Panc1 (cell line): ENCODE data around the gene CDH13. TPM values are rescaled to one million over a fixed set of nuclear protein-coding genes. Genes with fewer than 3 reads are reported as not detected.

Experiments used
- ATAC-seq: fragments of 200-7000 bp; cut with Tn5 transposase; 2 replicates; pipeline ENCODE4 v1.9.1; 2020; ENCODE audit warnings: mild to moderate bottlenecking, moderate library complexity
- BruUV-seq: library from RNA; stranded (reverse); fragments of 400-500 nt; replicated peaks from 2 replicates; lab custom pipeline; 2021; lab: Mats Ljungman, UMichigan
- CTCF ChIA-PET: fragments of 300-600 bp; sonication (Branson Sonifier 250); formaldehyde crosslinking; loops from one replicate; lab custom pipeline; 2022; ENCODE audit warnings: antibody characterized with exemption; lab: Charles Lee
- POLR2A ChIA-PET: fragments of 300-600 bp; sonication (Branson Sonifier 250); formaldehyde crosslinking; loops from one replicate; lab custom pipeline; 2022; ENCODE audit warnings: antibody characterized with exemption; lab: Charles Lee
- DNase-seq: peaks from one replicate; pipeline ENCODE4 v3.0.0-alpha.2; 2010; ENCODE audit warnings: low read depth, low spot score
- H3K27ac ChIP-seq: 2 replicates; pipeline ENCODE4 v1.5.1; 2011; ENCODE audit warnings: mild to moderate bottlenecking, low read length, inconsistent platforms
- H3K27me3 ChIP-seq: fragments of 200-500 bp; sonication (Bioruptor generic); 2 replicates; pipeline ENCODE4 v1.6.0; 2014; ENCODE audit warnings: low read length, inconsistent platforms; ENCODE audit not compliant: control insufficient read depth, insufficient read depth
- H3K36me3 ChIP-seq: fragments of 200-500 bp; sonication (Bioruptor generic); 2 replicates; pipeline ENCODE4 v1.5.1; 2014; ENCODE audit warnings: inconsistent platforms, mild to moderate bottlenecking, low read length, moderate library complexity; ENCODE audit not compliant: control insufficient read depth, insufficient read depth
- H3K4me1 ChIP-seq: 2 replicates; pipeline ENCODE4 v1.5.1; 2011; ENCODE audit warnings: inconsistent platforms, mild to moderate bottlenecking, low read length, moderate library complexity; ENCODE audit not compliant: control insufficient read depth, insufficient read depth
- H3K4me3 ChIP-seq, 2 experiments: 2 replicates each; pipeline ENCODE4 v1.5.1; 2011 to 2012; ENCODE audit warnings: low read depth in 2 of 2, low read length in 2 of 2, mild to moderate bottlenecking in 2 of 2, inconsistent platforms in 1 of 2, moderate library complexity in 1 of 2
- H3K9me3 ChIP-seq: fragments of 200-500 bp; sonication (Bioruptor generic); 2 replicates; pipeline ENCODE4 v1.5.1; 2014; ENCODE audit warnings: low read depth, mild to moderate bottlenecking, inconsistent platforms, low read length, moderate library complexity; ENCODE audit not compliant: control insufficient read depth, insufficient read depth
- POLR2AphosphoS5 ChIP-seq: IDR thresholded peaks from 2 replicates; pipeline ENCODE4 v1.6.1; 2012; ENCODE audit warnings: mild to moderate bottlenecking, low read depth, low read length, moderate library complexity
- SIN3A ChIP-seq: IDR thresholded peaks from 2 replicates; pipeline ENCODE4 v1.6.1; 2012; ENCODE audit warnings: low read depth, mild to moderate bottlenecking, low read length, moderate library complexity, borderline replicate concordance; ENCODE audit not compliant: insufficient read depth
- TCF7L2 ChIP-seq: IDR thresholded peaks from 2 replicates; pipeline ENCODE4 v1.6.1; 2011; ENCODE audit warnings: mild to moderate bottlenecking, low read depth, low read length, inconsistent platforms
- in situ Hi-C: cut with HindIII; loops from 2 replicates; pipeline ENCODE4 v1.10.0; 2016; ENCODE audit warnings: low sequenced_read_pairs, low pct_unique_long_range_greater_than_20kb
- intact Hi-C: fragments of 100-400 bp; cut with micrococcal nuclease; formaldehyde crosslinking; loops from one replicate; pipeline ENCODE4 v1.10.0; 2022; ENCODE audit not compliant: unreplicated experiment
- total RNA-seq: library from RNA; stranded (reverse); gene quantifications from one replicate; pipeline ENCODE4 v1.2.1, GENCODE V29; 2021; ENCODE audit not compliant: unreplicated experiment
- TF ChIP-seq, protein P1 (sequence below): fragments of 450-650 bp; IDR thresholded peaks from 2 replicates; pipeline ENCODE4 v1.5.1; 2017; ENCODE audit warnings: mild to moderate bottlenecking
- TF ChIP-seq, protein P2 (sequence below), 2 experiments: IDR thresholded peaks; 2 replicates each; pipeline ENCODE4 v1.6.1; 2011 to 2012; ENCODE audit warnings: low read depth in 2 of 2, control low read depth in 1 of 2, low read length in 1 of 2, mild to moderate bottlenecking in 1 of 2, moderate library complexity in 1 of 2; ENCODE audit not compliant: insufficient read depth in 1 of 2

The CDH13 gene
- total RNA-seq, 1 experiment from 2014 or later: not detected

DNA sequence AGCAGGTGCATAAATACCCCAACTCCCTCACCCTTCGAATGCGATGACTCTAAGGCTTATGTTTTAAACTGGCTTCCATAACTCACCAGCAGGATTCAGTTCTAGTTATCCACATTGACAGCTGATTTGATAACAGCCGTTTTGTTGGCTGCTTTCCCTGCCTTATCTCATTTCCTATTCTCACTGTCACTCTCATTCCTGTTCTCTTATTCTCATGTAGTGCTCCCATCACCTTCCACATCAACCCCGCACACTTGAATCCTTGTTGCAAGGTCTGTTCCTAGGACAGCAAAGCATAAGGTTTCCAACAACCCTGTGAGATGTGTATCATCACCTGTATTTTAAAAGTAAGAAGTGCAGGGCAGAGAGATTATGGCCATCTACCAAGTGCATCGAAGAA lies 344.4 kb downstream of the CDH13 start:
- in situ Hi-C loops (no loop called here), intact Hi-C loops (no loop called here)
- Histone ChIP-seq H3K9me3 (no peaks in the 10 kb centered on the region), H3K27ac (no peak overlapping the region), H3K36me3 (no peaks in the 10 kb centered on the region), H3K4me3 (no peak overlapping the region), H3K4me1 (no peaks in the 10 kb centered on the region), H3K27me3 (no peaks in the 10 kb centered on the region)
- BruUV-seq: no TSS peak
- ATAC-seq: no peak
- CTCF ChIA-PET: no interaction called here
- DNase-seq: no peak
- TF ChIP-seq SIN3A: no peak
- TF ChIP-seq, protein P1, sequence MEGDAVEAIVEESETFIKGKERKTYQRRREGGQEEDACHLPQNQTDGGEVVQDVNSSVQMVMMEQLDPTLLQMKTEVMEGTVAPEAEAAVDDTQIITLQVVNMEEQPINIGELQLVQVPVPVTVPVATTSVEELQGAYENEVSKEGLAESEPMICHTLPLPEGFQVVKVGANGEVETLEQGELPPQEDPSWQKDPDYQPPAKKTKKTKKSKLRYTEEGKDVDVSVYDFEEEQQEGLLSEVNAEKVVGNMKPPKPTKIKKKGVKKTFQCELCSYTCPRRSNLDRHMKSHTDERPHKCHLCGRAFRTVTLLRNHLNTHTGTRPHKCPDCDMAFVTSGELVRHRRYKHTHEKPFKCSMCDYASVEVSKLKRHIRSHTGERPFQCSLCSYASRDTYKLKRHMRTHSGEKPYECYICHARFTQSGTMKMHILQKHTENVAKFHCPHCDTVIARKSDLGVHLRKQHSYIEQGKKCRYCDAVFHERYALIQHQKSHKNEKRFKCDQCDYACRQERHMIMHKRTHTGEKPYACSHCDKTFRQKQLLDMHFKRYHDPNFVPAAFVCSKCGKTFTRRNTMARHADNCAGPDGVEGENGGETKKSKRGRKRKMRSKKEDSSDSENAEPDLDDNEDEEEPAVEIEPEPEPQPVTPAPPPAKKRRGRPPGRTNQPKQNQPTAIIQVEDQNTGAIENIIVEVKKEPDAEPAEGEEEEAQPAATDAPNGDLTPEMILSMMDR: no peak
- POLR2A ChIA-PET: no interaction called here

DNA sequence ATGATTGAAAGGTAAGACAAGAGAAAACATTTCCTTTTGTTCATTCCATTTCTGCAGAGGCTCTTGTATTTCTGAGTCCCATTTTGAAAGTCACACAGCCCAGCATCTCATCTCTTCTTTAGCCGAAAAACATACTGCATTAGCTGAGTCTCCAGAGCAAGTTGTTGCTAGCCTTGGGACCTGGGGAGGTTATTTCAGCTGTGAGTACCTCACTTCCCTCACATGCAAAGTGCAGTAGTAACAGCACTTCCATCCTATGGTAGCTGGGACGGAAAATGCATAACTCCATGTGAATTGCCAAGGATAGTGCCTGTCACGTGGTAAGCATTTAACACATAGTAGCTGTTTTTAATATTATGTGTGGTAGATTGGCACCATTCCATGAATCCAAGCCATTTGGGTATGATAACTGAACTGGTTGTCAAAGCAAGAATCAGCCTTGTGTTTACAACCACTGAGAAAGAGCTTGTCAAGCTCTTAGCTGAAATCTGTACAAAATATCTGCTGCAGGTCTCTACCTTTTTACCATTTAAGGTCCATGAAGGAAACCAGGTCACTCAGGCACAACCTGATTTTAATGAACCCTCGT lies 345.7 kb downstream of the CDH13 start:
- Histone ChIP-seq H3K36me3 (no peaks in the 10 kb centered on the region), H3K4me3 (no peak overlapping the region), H3K27ac (no peak overlapping the region), H3K27me3 (no peaks in the 10 kb centered on the region), H3K4me1 (no peaks in the 10 kb centered on the region), H3K9me3 (no peaks in the 10 kb centered on the region)
- TF ChIP-seq SIN3A: no peak
- no peak for TF ChIP-seq TCF7L2
- TF ChIP-seq, protein P2, sequence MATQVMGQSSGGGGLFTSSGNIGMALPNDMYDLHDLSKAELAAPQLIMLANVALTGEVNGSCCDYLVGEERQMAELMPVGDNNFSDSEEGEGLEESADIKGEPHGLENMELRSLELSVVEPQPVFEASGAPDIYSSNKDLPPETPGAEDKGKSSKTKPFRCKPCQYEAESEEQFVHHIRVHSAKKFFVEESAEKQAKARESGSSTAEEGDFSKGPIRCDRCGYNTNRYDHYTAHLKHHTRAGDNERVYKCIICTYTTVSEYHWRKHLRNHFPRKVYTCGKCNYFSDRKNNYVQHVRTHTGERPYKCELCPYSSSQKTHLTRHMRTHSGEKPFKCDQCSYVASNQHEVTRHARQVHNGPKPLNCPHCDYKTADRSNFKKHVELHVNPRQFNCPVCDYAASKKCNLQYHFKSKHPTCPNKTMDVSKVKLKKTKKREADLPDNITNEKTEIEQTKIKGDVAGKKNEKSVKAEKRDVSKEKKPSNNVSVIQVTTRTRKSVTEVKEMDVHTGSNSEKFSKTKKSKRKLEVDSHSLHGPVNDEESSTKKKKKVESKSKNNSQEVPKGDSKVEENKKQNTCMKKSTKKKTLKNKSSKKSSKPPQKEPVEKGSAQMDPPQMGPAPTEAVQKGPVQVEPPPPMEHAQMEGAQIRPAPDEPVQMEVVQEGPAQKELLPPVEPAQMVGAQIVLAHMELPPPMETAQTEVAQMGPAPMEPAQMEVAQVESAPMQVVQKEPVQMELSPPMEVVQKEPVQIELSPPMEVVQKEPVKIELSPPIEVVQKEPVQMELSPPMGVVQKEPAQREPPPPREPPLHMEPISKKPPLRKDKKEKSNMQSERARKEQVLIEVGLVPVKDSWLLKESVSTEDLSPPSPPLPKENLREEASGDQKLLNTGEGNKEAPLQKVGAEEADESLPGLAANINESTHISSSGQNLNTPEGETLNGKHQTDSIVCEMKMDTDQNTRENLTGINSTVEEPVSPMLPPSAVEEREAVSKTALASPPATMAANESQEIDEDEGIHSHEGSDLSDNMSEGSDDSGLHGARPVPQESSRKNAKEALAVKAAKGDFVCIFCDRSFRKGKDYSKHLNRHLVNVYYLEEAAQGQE (IDR thresholded peaks at IDR 0.05; ENCODE audit: insufficient read depth in 1 of 2, low read depth in 2 of 2, low read length in 1 of 2): no peak
- no peak for TF ChIP-seq POLR2AphosphoS5
- TF ChIP-seq, protein P1: no peak
- ATAC-seq (no peak), DNase-seq (no peak)
- POLR2A ChIA-PET: no interaction called here
- CTCF ChIA-PET: no interaction called here
- no TSS peak for BruUV-seq
- in situ Hi-C loops (no loop called here), intact Hi-C loops (no loop called here)
